Skin epidermis (tissue), 12 donors: ENCODE data around the gene NECTIN1.

Source experiments
- H3K27ac ChIP-seq, 21 experiments: fragments of 200-600 bp; sonication (generic) in 11 of 21; one replicate each; pipeline ENCODE4 v1.5.0; 2020; ENCODE audit warnings: mild to moderate bottlenecking in 3 of 21, inconsistent platforms in 2 of 21, moderate library complexity in 2 of 21
- H3K4me3 ChIP-seq, 7 experiments: fragments of 200-600 bp; sonication (generic) in 2 of 7; one replicate each; pipeline ENCODE4 v1.5.0; 2020; ENCODE audit warnings: inconsistent platforms in 2 of 7, mild to moderate bottlenecking in 2 of 7, moderate library complexity in 1 of 7

The NECTIN1 gene

DNA sequence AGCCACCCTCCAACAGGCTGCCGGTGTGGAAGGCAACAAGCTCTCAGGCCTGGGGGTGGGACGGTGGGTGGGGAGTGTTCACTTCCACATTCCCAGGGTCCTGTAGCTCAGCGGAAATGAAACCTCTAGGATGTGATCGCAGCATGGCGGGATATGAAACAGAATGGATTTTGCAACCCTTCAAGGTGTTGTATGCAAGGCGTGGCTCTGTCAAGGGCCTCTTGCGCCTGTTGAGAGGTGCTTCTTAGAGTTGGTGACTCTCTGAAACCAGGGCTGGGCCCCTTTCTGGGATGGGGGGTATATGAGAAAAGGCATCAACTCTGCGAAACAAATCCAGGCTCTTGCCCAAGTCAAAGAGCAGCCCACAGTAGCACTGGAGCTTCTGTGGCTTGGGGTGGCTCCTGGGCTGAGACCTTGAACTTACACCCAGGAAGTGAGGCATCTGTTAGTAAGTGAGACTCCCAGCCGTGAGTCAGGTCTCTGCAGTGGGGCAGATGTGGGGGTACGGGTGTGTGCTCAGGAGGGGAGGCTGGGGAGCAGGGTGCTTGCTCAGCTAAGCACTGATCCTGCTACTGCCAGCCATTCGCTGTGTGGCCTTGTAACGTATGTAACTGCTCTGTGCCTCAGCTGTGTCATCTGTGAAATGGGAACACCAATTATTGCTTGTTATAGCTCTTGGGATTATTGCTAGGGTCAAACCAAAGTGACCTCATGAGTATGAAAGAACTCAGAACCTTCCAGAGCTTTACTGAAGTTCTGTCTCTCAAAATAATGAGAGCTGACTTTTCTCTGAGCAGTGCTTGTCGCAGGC lies 28.3 kb downstream of the NECTIN1 start:
- peak overlapping the region in 19 of 21 experiments; percentile 4 to 92 (median 64) for H3K27ac ChIP-seq
- H3K4me3 ChIP-seq: no peak overlapping the region

DNA sequence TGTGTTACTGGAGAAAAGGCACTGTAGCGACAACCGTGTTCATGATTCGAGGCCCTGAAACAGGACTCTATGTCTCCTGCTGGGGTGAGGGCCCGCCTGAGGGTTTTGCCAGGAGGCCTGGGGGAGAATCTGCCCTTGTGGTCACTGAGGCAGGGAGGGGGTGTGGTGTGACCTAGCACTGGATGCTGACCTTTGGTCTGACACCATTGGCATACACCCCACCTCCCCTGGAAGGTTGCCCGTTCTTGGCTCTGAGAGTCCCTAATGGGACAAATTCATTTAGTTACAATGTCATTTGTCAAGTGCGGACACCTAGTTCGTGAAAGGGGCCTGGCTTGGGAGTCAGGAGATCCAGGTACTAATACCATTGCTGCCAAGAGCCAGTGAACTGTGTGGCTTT lies 29.0 kb downstream of the NECTIN1 start:
- Histone ChIP-seq H3K4me3 (no peak overlapping the region), H3K27ac (peak overlapping the region in 17 of 21 experiments; percentile 17 to 92 (median 64))

DNA sequence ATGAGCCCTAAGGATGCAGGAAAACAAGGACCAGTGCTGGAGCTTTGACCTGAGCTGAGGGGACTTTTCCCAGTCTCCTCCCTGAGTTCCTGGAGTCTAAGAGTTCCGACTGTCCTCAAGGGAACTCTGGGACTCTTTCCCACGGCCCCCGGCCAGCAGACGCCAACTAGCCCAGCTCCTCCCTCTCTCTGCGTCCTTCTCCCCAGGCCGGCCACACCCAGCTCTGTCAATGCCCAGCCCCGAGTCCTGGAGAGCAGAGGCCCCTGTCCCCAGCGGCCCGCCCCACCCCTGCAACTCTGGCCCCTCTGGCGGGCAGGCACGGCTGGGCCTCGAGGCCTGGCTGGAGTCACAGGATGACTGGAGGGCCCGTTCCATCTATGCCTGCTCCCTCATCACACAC lies 29.8 kb downstream of the NECTIN1 start:
- Histone ChIP-seq H3K27ac (peak overlapping the region in 18 of 21 experiments; percentile 32 to 92 (median 70)), H3K4me3 (no peak overlapping the region)

- H3K4me3 ChIP-seq: no peak overlapping the region
- H3K27ac ChIP-seq: peak overlapping the region in 20 of 21 experiments; percentile 33 to 92 (median 72)
These were observed 31.1 kb downstream of the NECTIN1 start for GRCh38 chr11:119697882-119698281.

GRCh38 chr11:119697445-119697844 lies 31.6 kb downstream of the NECTIN1 start:
- no peak overlapping the region for H3K4me3 ChIP-seq
- H3K27ac ChIP-seq: peak overlapping the region in 20 of 21 experiments; percentile 9 to 92 (median 72)

DNA sequence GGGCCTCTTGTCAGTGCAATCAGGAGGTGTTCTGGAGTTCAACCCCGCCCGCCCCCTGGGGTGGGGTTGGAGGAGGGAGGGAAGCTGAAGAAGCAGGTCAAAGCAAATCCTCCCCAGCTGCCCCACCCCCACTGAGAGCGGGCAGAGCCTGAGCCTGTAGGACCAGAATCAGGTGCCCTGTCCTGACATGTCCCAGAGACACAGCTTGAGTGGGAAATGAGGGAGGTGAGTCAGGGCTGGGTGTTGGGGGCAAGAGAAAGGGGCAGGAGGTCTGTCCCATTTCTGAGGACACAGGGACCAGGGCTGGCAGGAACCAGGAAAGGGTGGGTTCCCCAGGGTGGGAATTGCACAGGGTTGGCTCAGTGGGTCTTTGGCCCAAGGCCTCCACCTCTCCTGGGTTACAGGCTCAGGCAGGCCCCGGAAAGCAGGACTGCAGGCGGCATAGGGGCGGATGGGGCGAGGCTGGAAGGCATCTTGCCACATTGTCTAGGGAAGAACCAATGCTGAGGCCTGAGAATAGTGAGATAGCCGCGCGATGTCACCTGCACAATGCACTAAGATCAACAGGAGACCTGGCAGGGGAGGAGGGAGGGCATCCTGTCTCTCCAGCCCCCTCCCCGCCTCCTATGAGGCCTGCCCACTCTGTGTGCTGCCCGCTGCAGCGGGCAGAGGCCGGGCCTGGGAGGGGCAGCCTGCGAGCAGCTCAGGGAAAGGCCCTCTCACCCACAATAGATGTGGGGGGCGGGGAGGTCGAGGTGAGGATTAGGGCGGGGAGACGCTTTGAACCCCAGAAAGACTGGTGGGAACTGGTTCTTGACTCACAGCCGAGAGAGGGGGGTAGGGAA lies 32.4 kb downstream of the NECTIN1 start:
- Histone ChIP-seq H3K4me3 (no peak overlapping the region), H3K27ac (peak overlapping the region in 20 of 21 experiments; percentile 29 to 92 (median 72))

- H3K27ac ChIP-seq: peak overlapping the region in 20 of 21 experiments; percentile 44 to 92 (median 84)
These were observed 34.7 kb downstream of the NECTIN1 start for GRCh38 chr11:119694334-119694733.

GRCh38 chr11:119693253-119693815 lies 35.7 kb downstream of the NECTIN1 start:
- H3K27ac ChIP-seq: peak overlapping the region in 20 of 21 experiments; percentile 56 to 92 (median 84)
- no peak overlapping the region for H3K4me3 ChIP-seq

More at GRCh38 chr11:119694334-119694733, 34.7 kb downstream of the NECTIN1 start:
- H3K4me3 ChIP-seq: no peak overlapping the region

- H3K27ac ChIP-seq: peak overlapping the region in 20 of 21 experiments; percentile 49 to 92 (median 84)
These were observed 36.5 kb downstream of the NECTIN1 start for GRCh38 chr11:119692540-119692820.

DNA sequence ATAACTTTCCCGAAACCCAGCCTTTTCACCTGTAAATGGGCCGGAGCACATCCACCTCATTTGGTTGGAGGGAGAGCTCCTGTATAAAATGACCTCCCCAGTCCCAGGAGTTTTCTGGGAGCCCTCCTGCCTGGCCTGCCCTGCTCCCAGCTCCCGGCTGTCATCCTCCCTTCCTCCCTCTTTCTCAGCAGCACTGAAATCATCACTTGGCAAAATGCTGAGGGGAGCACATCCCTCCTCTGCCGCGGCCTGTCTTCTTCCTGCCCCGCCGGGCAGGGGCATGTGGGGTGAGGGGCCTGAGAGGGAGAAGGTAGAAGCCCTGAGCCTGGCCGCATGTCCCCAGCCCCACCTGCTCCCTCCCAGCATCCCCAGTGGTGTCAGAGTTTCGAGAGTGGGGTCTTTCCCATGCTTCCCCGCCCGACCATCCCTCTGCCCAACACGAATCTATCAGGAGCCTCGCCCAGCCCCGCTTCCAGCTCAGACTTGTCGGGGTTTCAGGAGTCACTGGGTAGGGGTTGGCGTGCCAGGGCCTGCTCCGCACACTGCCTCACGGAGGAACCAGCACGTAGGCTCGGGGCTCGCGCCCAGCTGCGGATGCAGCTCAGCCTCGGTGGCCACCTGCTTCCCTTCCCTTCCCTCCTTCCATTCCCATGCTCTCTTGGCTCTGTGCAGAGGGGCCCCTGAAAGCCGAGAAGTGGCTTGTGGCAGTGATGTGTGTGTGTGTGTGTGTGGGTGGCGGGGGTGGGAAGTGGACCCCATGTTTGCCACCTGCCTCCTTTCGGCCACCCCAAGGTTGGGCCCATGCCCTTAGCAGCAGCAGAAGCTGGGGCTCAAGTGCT lies 37.1 kb downstream of the NECTIN1 start:
- Histone ChIP-seq H3K4me3 (no peak overlapping the region), H3K27ac (peak overlapping the region in 20 of 21 experiments; percentile 61 to 92 (median 84))

More at GRCh38 chr11:119692540-119692820, 36.5 kb downstream of the NECTIN1 start:
- no peak overlapping the region for H3K4me3 ChIP-seq

- no peak overlapping the region for H3K4me3 ChIP-seq
- peak overlapping the region in 20 of 21 experiments; percentile 61 to 92 (median 84) for H3K27ac ChIP-seq
These were observed 37.9 kb downstream of the NECTIN1 start for GRCh38 chr11:119691020-119691666.

DNA sequence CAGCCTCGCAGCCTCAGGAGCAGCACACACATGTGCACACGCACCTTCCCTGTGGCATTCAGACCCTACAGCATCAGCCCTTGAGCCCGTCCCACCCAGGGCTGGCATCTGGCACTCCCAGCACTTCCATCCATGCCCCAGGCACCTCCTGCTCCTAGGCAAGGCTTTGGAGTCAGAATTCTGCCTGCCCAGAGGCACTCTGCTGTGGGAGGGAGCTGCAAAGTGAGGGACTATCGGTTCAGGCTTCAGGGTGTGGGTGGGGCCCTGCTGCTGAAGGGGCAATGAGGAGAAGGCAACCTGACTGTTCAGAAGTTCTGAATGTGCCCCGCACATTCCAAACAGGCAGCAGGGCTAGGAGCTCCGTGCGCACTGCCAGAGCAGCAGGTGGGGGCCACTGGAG lies 39.7 kb downstream of the NECTIN1 start:
- peak overlapping the region in 13 of 21 experiments; percentile 4 to 92 (median 81) for H3K27ac ChIP-seq

GRCh38 chr11:119688356-119688755 lies 40.6 kb downstream of the NECTIN1 start:
- peak overlapping the region in 12 of 21 experiments; percentile 10 to 92 (median 63) for H3K27ac ChIP-seq
- no peak overlapping the region for H3K4me3 ChIP-seq

More for the DNA sequence above, 39.7 kb downstream of the NECTIN1 start:
- no peak overlapping the region for H3K4me3 ChIP-seq

DNA sequence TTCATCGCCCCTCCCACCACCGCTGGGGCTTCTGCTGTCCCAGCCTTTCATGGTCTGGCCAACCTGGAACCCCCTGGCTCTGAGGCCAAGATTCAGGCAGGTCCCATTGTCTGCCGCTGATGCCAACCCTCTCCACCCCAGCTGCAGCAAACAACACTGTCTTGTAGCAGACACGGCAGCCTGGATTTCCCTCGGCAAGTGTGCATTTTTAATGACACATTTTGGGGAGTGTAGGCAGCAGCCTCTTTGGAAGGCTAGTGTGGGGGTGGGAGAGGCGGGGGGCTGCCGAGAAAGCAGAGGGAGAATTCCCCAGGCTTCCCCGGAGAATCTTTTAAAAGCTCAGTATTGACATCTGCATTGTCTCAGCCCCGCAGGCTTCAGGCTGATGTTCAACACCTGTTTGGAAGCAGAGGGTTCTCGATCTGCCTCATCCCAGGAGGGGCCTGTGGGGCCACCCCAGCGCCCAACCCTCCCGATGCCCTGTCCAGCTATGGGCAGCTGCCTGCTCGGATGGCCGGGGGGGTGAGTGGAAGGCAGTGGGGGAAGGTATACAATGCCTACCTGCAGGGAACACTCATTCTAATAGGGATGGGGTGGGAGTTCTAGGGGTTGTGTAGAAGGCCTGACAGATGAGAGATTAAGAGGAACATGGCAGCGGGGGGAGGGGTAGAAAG lies 41.5 kb downstream of the NECTIN1 start:
- no peak overlapping the region for H3K4me3 ChIP-seq
- peak overlapping the region in 17 of 21 experiments; percentile 11 to 93 (median 76) for H3K27ac ChIP-seq

GRCh38 chr11:119686177-119686882 lies 42.7 kb downstream of the NECTIN1 start:
- peak overlapping the region in 19 of 21 experiments; percentile 11 to 93 (median 83) for H3K27ac ChIP-seq
- no peak overlapping the region for H3K4me3 ChIP-seq

GRCh38 chr11:119685111-119685746 lies 43.8 kb downstream of the NECTIN1 start:
- Histone ChIP-seq H3K4me3 (no peak overlapping the region), H3K27ac (peak overlapping the region; percentile 23 to 93 (median 81))
